A549 (cell line): Measurements from ENCODE around the gene MYO10.

Experiments
- EP300 ChIP-seq, 2 experiments: fragments of >200 bp; sonication (Bioruptor Twin); formaldehyde crosslinking; IDR thresholded peaks; 2 replicates in 1 of 2; 3 replicates in 1 of 2; pipeline ENCODE4 v1.6.1; 2016 to 2017
- JUNB ChIP-seq: fragments of >200 bp; sonication (Bioruptor Twin); formaldehyde crosslinking; IDR thresholded peaks from 2 replicates; pipeline ENCODE4 v1.6.1; 2016
- KDM1A ChIP-seq: fragments of 200-600 bp; sonication (generic); IDR thresholded peaks from 2 replicates; pipeline ENCODE4 v1.6.1; 2016; ENCODE audit warnings: low read depth, mild to moderate bottlenecking

- TF ChIP-seq EP300 (IDR thresholded peaks at IDR 0.05) (no peak), JUNB (no peak), KDM1A (no peak)
Measured at GRCh38 chr5:16856531-16856930, 79.6 kb downstream of the MYO10 start.
